Kidney tubule cell (primary cell): ENCODE measurements around the gene ORAI3.
A peak's percentile ranks its signal among the peaks of the same experiment; 100 is the strongest.

ENCODE experiments used
- DNase-seq: peaks from one replicate; pipeline ENCODE4 v3.0.0-alpha.2; 2018; ENCODE audit warnings: low spot score

The ORAI3 gene

GRCh38 chr16:30948667-30949649 is at the start of gene ORAI3:
Gene ORAI3, plus strand, starts transcription at chr16:30949068. Its CDS starts 222 bp downstream, at chr16:30949290.
- DNase-seq, result peak; percentile 73

- DNase-seq, result no peak
Observed at GRCh38 chr16:30899794-30900193, 49.1 kb upstream of the ORAI3 start.

GRCh38 chr16:30900588-30900987 is 48.3 kb upstream of the ORAI3 start:
- no peak for DNase-seq

- DNase-seq, result no peak
Observed at GRCh38 chr16:30901201-30902028, 47.5 kb upstream of the ORAI3 start.

- DNase-seq, result peak; percentile 76
Observed at GRCh38 chr16:30902029-30902972, 46.6 kb upstream of the ORAI3 start.

GRCh38 chr16:30903002-30903401 is 45.9 kb upstream of the ORAI3 start:
- DNase-seq, result no peak

- DNase-seq, result peak; percentile 35
Observed at GRCh38 chr16:30903596-30903995, 45.3 kb upstream of the ORAI3 start.

GRCh38 chr16:30904114-30904780 is 44.6 kb upstream of the ORAI3 start:
- DNase-seq, result no peak

- no peak for DNase-seq
Observed at GRCh38 chr16:30907064-30907463, 41.8 kb upstream of the ORAI3 start.

- DNase-seq, result no peak
Observed at GRCh38 chr16:30910427-30911029, 38.3 kb upstream of the ORAI3 start.

- no peak for DNase-seq
Observed at GRCh38 chr16:30912794-30913412, 36.0 kb upstream of the ORAI3 start.

- no peak for DNase-seq
Observed at GRCh38 chr16:30914830-30915229, 34.0 kb upstream of the ORAI3 start.

- no peak for DNase-seq
Observed at GRCh38 chr16:30918614-30919013, 30.3 kb upstream of the ORAI3 start.

- no peak for DNase-seq
Observed at GRCh38 chr16:30920891-30921290, 28.0 kb upstream of the ORAI3 start.

GRCh38 chr16:30921459-30921747 is 27.5 kb upstream of the ORAI3 start:
- DNase-seq, result no peak

GRCh38 chr16:30921748-30922419 is 27.0 kb upstream of the ORAI3 start:
- peak; percentile 84 for DNase-seq

GRCh38 chr16:30922420-30922959 is 26.4 kb upstream of the ORAI3 start:
- DNase-seq, result peak; percentile 100

GRCh38 chr16:30922960-30923535 is 25.8 kb upstream of the ORAI3 start:
- peak; percentile 100 for DNase-seq

- DNase-seq, result no peak
Observed at GRCh38 chr16:30923554-30924075, 25.3 kb upstream of the ORAI3 start, which contains the start of gene FBXL19. Gene FBXL19, plus strand, starts transcription at chr16:30923572. Its CDS starts 2,183 bp downstream, at chr16:30925755.
